HG03196 (cell line): ENCODE results near the gene ATP6V0E1.
"Not testable (repeated sequence)": the region's sequence is repeated elsewhere in the genome, so short reads cannot be mapped to it uniquely, and the experiment has no call there.

Source experiments
- ATAC-seq: cut with Tn5 transposase; IDR thresholded peaks from one replicate; pipeline ENCODE4 v1.9.1; 2021; ENCODE audit not compliant: unreplicated experiment

Gene ATP6V0E1

DNA sequence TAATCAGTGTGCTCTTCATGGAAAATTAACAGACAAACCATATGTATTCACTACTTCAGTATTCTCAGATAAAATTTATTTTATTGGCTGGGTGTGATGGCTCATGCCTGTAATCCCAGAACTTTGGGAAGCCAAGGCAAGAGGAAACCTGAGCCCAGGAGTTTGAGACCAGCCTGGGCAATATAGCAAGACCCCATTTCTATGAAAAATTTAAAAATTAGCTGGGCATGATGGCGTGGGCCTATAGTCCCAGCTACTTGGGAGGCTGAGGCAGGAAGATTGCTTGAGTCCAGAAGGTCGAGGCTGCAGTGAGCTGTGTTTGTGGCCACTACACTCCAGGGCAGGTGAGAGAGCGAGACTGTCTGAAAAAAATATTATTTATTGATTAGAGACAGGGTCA lies 49.2 kb downstream of the ATP6V0E1 start:
- ATAC-seq: no peak

GRCh38 chr5:173033923-173034322 lies 50.4 kb downstream of the ATP6V0E1 start:
- ATAC-seq: no peak

GRCh38 chr5:173035904-173036707 lies 52.5 kb downstream of the ATP6V0E1 start:
- peak; percentile 67 for ATAC-seq

DNA sequence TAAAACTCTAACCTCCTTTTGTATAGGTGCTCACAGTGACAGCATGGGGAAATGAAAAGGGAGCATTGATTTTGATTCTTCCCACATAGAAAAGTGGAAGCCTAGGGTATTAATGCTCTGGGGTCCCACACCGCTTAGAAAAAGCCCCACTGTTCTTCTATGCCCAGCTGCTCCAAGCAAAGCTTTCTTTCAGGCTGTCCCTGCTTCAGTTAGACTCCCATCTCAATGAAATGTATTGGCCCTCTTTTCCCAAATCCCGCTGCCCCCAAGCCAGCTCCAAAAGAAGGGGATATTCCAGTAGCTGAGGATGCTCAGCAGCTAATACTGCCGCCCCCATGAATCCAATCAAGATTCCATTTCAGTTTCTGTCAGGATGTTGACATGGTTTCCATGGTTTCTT lies 55.6 kb downstream of the ATP6V0E1 start:
- no peak for ATAC-seq

DNA sequence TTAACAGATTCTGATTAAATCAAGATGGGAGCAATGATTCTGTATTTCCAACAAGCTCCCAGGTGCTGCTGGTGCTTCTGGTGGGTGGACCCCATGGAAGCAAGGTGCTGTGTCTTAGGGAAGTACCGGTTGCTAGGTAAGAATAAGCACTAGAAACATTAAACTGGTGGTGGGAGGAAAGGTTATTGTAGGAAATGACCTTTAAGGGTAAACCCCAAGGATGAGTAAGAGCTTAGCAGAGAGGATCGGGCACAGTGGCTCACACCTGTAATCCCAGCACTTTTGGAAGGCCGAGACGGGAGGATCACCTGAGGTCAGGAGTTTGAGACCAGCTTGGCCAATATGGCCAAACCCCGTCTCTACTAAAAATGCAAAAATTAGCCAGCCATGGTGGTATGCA lies 56.4 kb downstream of the ATP6V0E1 start:
- ATAC-seq: no peak

- ATAC-seq: no peak
Measured at GRCh38 chr5:173041881-173042762, 58.6 kb downstream of the ATP6V0E1 start.

DNA sequence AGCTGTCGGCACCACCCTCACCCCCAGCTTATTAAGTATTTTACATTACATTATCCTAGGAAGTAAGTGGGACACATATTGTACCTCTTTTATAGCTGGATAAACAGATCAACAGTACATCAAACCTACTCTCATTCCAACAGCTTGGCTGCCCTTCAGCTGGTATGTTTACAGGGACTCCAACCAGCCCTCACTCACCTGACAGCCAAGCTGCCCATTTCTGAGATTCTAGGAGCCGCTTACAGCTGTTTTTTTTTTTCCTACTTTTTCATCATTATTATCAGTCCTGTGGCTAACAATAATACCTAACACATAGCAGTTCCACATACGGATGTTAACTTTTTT lies 59.2 kb downstream of the ATP6V0E1 start:
- ATAC-seq: no peak

DNA sequence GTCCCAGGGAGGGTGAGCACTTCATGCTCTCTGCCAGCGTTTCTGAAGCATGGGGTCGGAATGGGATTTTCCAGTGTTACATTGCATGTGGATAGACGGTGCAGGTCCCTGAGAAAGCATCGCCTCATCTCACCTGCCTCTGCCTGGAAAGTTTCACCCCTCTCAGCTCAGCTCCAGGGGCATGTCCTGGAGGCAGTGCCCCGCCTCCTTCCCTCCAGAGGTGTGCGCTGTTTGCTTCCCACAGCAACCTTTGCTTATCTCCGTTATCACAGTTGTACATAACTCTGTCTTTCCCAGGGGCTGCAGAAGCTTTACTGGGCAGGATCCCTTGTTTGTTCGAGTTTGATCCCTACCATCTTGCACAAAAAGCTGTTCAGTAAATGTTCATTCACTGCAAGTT lies 61.9 kb downstream of the ATP6V0E1 start:
- ATAC-seq: no peak

DNA sequence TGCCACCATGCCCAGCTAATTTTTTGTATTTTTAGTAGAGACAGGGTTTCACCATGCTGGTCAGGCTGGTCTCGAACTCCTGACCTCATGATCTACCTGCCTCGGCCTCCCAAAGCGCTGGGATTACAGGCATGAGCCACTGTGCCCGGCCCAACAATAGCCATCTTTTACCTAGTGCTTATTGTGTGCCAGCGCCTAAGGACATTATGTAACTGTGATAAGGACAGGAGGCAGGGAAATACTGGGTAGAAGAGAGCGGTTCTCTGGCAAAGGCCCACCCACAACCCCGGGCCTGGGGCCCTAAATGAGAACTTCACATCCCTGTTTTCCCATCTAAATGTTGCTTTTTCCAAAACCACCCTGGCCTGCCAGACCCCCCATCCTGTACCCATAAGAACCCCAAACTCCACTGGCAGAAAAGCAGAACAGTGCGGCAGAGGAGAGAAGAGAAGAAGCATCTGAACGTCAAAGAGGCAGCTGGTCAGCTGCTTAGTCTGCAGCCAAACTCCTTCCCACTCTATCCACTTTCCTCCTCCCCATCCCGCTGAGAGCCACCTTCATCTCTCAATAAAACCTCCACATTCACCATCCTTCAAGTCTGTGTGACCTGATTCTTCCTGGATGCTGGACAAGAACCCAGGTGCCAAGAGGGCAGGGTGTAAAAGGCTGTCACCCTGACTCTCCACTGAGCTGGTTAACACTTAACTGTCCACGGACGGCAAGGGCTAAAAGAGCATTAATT lies 63.7 kb downstream of the ATP6V0E1 start:
- ATAC-seq: not testable (repeated sequence)

- no peak for ATAC-seq
Measured at GRCh38 chr5:173047838-173048105, 64.2 kb downstream of the ATP6V0E1 start.

DNA sequence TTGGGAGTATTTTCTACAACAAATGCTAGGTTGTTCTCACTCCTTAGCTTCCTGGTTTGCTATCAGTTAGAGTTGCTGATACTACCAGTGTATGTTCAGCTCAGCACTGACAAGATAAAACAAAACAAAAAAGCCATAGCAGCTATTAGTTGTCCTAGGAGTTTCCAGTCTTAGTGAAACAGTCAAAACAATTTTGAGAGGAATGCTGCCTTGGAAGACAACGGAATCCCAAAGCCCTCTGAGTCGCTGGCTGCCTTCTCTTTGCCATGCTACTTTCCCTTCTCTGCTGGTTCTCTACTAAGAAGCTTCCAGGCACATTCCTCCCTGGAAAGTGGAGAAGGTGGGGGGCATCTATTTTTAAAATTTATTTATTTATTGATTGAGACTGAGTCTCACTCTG lies 67.2 kb downstream of the ATP6V0E1 start:
- ATAC-seq: no peak

DNA sequence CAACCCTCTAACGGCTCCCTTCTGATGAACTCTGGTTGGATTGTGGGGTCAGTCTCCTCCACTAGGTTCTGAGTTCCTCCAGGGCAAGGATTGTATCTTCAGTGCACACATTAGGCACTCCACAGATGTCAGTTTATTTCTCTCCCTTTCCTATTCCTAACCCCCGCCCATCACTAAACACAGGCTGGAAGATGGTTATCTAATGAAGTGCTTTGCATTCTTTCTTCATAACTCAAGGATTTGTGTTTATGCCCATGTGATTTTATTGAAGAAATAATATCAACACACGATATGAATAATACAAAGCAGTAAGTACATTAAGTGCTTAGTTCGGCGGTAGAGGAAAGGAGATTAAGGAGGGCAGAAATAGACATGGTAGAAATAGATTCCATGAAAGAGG lies 68.2 kb downstream of the ATP6V0E1 start:
- ATAC-seq: no peak

DNA sequence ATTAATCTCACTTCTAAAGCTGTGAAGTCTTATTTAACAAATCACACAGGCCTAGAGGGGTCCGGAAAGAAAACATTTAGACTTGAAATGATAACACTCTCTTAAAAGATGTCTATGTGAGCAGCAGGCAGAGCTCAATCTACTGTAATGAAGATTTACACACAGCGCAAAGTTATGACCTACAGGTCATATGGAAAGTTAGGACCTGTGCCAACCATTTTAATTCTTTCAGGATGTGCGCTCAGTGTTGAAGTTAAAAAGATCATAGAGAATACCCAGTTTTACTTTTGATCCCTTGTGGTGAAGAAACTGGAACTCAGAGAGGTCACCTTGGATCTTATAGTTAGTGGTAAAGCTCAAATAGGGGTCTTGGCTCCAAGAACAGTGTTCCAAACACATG lies 69.5 kb downstream of the ATP6V0E1 start:
- ATAC-seq: no peak

DNA sequence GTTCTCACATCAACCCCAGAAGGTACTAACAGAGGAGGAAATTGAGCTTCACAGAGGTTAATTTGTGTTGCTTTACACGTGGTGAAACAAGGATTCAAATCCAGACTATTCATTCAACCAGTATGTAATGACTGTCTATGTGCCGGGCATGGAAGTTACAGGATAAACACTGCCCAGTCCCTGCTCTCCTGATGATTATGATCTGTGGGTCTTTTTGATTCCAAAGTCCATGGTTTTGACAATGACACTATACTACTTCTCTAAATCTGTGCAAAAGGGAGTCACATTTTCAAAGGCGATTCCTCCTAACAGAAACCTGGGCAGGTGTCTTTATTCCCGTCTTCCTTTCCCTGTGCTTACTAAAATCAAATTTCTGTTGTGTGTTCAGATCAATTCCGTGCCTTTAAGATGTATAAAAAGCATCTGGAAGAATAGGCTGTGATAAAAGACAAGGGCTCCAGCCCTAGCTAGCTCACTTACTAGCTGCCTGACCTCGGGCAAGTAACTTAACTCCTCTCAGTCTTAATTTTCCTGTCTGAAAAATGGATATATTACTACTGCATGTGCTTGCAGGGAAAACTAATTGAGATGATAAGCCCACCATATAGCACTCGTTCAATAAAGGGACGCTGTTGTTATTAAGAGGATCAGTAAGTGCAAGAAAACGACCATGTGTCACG lies 71.6 kb downstream of the ATP6V0E1 start:
- no peak for ATAC-seq

DNA sequence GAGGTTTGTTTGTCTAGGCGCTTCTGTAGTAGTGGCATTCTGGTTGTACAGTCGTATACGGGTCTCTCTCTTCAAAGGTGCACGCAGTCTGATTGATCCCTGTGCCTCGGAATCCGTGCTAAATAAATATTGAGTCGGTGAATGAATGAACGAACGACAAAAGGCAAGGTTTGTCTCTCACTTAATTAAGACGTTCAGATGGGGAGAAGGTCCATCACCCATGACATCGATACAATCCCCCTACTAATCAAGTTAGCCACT lies 72.1 kb downstream of the ATP6V0E1 start:
- ATAC-seq: peak; percentile 4

DNA sequence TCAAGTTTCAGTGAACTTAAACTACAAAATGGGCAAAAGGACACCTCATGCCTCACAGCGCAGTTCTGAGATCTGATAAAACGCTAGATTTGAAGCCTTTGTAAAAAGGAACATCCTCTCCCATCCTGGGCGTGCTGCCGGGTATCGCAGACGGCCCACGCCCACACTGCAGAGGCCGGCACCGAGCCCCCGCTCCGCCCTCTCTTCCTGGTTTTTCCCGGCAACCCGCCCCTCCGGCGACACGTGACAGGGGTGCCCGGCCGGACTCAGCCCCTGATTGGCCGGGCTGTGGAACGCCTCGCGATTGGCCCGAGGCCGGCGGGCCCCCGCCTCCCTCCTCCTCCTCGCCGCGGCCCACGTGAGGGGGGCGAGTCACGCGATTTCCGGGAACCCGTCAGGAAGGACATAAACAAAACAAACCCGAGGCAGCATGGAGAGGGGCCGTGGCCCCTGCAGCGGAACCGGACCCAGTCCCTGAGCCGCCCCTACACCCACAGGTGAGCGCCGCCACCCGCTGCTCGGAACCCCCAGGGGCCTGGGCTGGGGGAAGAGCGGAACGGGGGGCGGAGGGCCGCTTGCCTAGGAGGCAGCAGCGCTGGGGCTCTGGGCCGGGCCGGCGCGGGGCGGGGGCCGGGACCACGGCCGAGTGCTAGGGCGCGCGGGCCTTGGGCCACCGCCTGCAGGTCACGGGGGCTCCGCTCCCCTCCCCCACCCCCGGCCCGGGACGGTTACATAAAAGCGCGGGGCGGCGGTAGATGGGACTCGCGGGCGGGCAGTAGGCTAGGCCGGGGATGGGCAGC lies 72.6 kb downstream of the ATP6V0E1 start, which contains the start of gene CREBRF:
Gene CREBRF (plus strand): TSS at position 370 of the 800 bp plus-strand sequence. CDS start 24,424 bp downstream, outside the sequence.
- ATAC-seq: peak; percentile 71

DNA sequence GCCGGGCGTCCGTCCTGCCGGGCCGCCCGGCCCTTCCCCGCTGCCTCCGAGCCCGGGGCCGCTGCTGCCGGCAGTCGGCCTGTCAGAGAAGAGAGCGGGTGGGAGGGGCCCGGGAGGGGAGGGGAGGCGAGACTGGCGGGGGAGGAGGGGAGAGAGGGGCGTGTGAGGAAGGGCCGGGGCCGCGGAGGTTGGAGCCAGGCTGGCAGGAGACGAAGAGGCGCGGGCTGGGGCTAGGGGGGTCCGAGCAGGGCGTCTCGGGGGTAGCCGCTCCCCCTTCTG lies 73.2 kb downstream of the ATP6V0E1 start:
- peak; percentile 22 for ATAC-seq

DNA sequence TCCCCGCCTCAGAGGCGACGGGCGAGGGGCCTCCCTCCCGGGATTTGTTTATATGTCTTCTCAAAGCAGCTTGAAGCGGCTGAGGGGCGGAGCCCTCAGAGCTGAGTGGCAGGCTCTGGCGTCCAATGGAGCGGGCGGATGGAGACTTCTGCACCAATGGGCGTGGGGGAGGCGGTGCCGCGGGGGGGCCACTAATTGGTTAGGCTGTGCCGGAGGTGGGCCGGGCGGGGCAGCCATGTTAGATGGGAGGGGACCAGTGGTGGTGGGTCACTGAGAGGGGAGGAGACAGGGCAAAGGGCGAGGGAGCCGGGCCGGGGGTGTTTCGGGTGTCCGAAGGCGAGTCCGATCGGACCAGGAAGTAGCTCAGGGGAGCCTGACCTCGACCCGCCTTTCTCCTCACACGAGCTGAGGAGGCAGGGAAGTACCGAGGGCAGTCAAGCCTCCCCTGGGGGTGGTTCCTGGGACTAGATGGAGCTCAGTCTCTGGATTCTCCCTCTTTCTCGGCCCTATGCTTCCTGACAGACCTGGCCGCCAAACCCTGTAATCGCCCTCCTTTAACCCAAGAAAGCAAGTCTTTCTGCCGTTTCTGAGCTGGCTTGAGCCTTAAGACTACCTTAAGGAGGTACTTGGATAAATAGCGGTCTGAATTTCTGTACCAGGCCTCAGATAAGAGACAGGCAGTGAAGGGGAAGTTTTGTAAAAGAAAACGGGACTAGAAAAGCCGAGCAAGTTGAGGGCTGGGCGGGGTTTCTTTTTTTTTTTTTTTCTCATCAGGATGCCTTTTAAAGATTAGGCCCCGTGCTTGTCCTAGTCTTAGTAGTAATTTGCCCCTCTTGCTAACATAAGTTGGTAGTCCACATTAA lies 73.7 kb downstream of the ATP6V0E1 start:
- peak; percentile 85 for ATAC-seq

GRCh38 chr5:173062141-173062540 lies 78.6 kb downstream of the ATP6V0E1 start:
- ATAC-seq: no peak

GRCh38 chr5:173065155-173065554 lies 81.6 kb downstream of the ATP6V0E1 start:
- ATAC-seq: no peak
